ES-I3 (cell line): ENCODE measurements around the gene C10orf90.

Experiments used
- H3K36me3 ChIP-seq: 2 replicates; pipeline ENCODE4 v1.6.1; 2013; ENCODE audit warnings: mild to moderate bottlenecking, low read length, control low read depth, moderate library complexity; ENCODE audit not compliant: insufficient read depth
- H3K4me1 ChIP-seq: 2 replicates; pipeline ENCODE4 v1.6.1; 2013; ENCODE audit warnings: mild to moderate bottlenecking, control low read depth, low read length; ENCODE audit not compliant: insufficient read depth
- H3K9ac ChIP-seq: 2 replicates; pipeline ENCODE4 v1.6.1; 2013; ENCODE audit warnings: low read depth, mild to moderate bottlenecking, low read length, moderate library complexity
- H3K9me3 ChIP-seq: 2 replicates; pipeline ENCODE4 v1.6.1; 2013; ENCODE audit warnings: mild to moderate bottlenecking, low read length, moderate library complexity; ENCODE audit not compliant: control insufficient read depth, insufficient read depth

Gene C10orf90

GRCh38 chr10:126518218-126519080 is 152.0 kb downstream of the C10orf90 start:
- H3K9ac ChIP-seq = no peak overlapping the region
- no peaks in the 10 kb centered on the region for H3K4me1 ChIP-seq
- no peaks in the 10 kb centered on the region for H3K9me3 ChIP-seq
- no peaks in the 10 kb centered on the region for H3K36me3 ChIP-seq

- H3K36me3 ChIP-seq = no peaks in the 10 kb centered on the region
- no peaks in the 10 kb centered on the region for H3K9me3 ChIP-seq
- 0 out of 2 replicates have a peak, but pooled peaks cover 7% of the 10 kb centered on the region for H3K4me1 ChIP-seq
- H3K9ac ChIP-seq = no peak overlapping the region
Observed at GRCh38 chr10:126516515-126516914, 154.0 kb downstream of the C10orf90 start.

GRCh38 chr10:126511917-126512479 is 158.5 kb downstream of the C10orf90 start:
- H3K36me3 ChIP-seq = no peaks in the 10 kb centered on the region
- H3K9me3 ChIP-seq = no peaks in the 10 kb centered on the region
- H3K4me1 ChIP-seq = 0 out of 2 replicates have a peak, but pooled peaks cover 7% of the 10 kb centered on the region
- no peak overlapping the region for H3K9ac ChIP-seq

- H3K9ac ChIP-seq = no peak overlapping the region
- 0 out of 2 replicates have a peak, but pooled peaks cover 7% of the 10 kb centered on the region for H3K4me1 ChIP-seq
- H3K36me3 ChIP-seq = no peaks in the 10 kb centered on the region
- no peaks in the 10 kb centered on the region for H3K9me3 ChIP-seq
Observed at GRCh38 chr10:126509182-126509581, 161.3 kb downstream of the C10orf90 start.

- Histone ChIP-seq H3K36me3 (no peaks in the 10 kb centered on the region), H3K9ac (no peak overlapping the region), H3K9me3 (no peaks in the 10 kb centered on the region), H3K4me1 (0 out of 2 replicates have a peak, but pooled peaks cover 7% of the 10 kb centered on the region)
Observed at GRCh38 chr10:126508535-126509040, 161.9 kb downstream of the C10orf90 start.

DNA sequence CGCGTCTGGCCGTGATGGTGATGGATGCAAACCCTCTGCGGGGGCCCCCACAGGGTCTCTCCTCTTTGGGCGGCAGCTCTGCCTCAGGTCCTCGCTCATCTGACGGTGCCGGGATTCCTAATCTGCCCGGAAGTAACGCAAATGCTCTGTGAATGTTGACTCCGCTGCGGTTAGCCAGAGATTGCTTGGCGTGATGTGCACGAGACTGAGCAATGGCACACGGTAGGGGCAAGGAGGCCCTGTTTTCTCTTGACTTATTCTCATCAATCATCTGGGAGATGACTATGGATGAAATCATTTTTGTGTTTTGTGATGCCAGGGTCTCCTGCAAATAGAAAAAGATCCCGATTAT is 165.8 kb downstream of the C10orf90 start:
- no peaks in the 10 kb centered on the region for H3K36me3 ChIP-seq

GRCh38 chr10:126504063-126504760 is 166.3 kb downstream of the C10orf90 start:
- no peaks in the 10 kb centered on the region for H3K4me1 ChIP-seq
- no peak overlapping the region for H3K9ac ChIP-seq
- H3K9me3 ChIP-seq = no peaks in the 10 kb centered on the region
- no peaks in the 10 kb centered on the region for H3K36me3 ChIP-seq

More for the DNA sequence above, 165.8 kb downstream of the C10orf90 start:
- no peak overlapping the region for H3K9ac ChIP-seq
- no peaks in the 10 kb centered on the region for H3K9me3 ChIP-seq
- no peaks in the 10 kb centered on the region for H3K4me1 ChIP-seq

- Histone ChIP-seq H3K36me3 (no peaks in the 10 kb centered on the region), H3K9me3 (no peaks in the 10 kb centered on the region), H3K4me1 (no peaks in the 10 kb centered on the region), H3K9ac (no peak overlapping the region)
Observed at GRCh38 chr10:126503392-126504062, 167.0 kb downstream of the C10orf90 start.

DNA sequence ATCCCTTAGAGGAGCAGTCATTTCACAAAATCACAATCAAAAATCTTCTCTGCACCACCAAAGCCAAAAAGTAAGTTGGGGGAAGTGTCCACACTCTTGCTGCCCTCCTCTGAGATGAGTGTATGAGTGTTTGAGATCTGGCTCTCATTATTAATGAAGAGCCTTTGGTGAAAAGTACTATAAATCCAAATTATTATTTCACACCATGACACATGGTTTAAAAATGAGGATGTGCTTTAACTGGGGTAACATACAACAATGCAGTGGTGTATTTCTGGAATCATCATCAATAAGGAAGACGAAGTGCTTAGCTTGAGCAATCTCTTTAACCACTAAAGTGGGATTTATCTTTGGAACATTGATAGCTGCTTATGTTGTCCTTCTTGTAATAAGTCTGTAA is 168.1 kb downstream of the C10orf90 start:
- H3K4me1 ChIP-seq = no peaks in the 10 kb centered on the region
- no peaks in the 10 kb centered on the region for H3K36me3 ChIP-seq
- no peaks in the 10 kb centered on the region for H3K9me3 ChIP-seq
- H3K9ac ChIP-seq = no peak overlapping the region

GRCh38 chr10:126501828-126502227 is 168.7 kb downstream of the C10orf90 start:
- Histone ChIP-seq H3K4me1 (no peaks in the 10 kb centered on the region), H3K36me3 (no peaks in the 10 kb centered on the region), H3K9ac (no peak overlapping the region), H3K9me3 (no peaks in the 10 kb centered on the region)

GRCh38 chr10:126500866-126501265 is 169.6 kb downstream of the C10orf90 start:
- no peaks in the 10 kb centered on the region for H3K4me1 ChIP-seq
- H3K9me3 ChIP-seq = no peaks in the 10 kb centered on the region
- no peak overlapping the region for H3K9ac ChIP-seq
- H3K36me3 ChIP-seq = no peaks in the 10 kb centered on the region

DNA sequence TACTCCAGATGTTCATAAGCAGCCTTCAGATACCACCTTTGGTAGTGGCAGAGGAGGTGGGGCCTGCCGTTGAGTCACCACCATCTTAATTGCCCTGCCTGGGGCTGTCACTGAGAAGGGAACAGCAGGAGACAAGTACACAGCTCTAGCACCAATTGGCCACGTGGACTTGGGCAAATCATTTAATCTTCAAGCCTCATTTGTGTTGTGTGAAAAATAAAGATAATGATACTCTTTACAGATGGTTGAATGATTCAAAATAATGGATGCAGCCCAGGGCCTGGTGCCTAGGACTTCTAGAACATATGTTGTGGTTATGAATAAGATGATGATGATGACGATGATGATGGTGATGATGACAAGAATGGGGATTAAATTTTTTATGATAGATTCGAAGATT is 170.3 kb downstream of the C10orf90 start:
- Histone ChIP-seq H3K36me3 (no peaks in the 10 kb centered on the region), H3K4me1 (no peaks in the 10 kb centered on the region), H3K9me3 (no peaks in the 10 kb centered on the region), H3K9ac (no peak overlapping the region)

- H3K9me3 ChIP-seq = no peaks in the 10 kb centered on the region
- H3K9ac ChIP-seq = no peak overlapping the region
- H3K4me1 ChIP-seq = no peaks in the 10 kb centered on the region
- no peaks in the 10 kb centered on the region for H3K36me3 ChIP-seq
Observed at GRCh38 chr10:126499744-126500143, 170.7 kb downstream of the C10orf90 start.

DNA sequence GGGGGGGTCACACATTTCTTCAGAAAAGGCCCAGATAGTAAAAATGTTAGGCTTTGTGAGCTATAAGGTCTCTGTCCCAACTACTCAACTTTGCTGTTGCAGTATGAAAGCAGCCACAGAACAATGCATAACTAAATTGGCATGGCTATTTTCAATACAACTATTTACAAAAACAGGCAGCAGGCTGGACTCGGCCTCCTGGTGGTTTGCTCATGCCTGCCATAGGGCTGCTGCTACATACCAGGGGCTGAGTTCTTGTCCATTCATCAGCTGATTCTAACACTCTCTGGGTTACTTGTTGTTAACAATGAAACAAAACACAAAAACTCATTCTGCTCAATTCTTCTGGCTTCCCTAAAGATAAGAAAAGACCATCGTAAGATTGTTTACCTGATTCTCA is 172.8 kb downstream of the C10orf90 start:
- Histone ChIP-seq H3K36me3 (no peaks in the 10 kb centered on the region), H3K9me3 (no peaks in the 10 kb centered on the region), H3K4me1 (no peaks in the 10 kb centered on the region), H3K9ac (no peak overlapping the region)
